Kidney (tissue), 14 donors: ENCODE measurements around the gene MNDA. TPM values are rescaled to one million over a fixed set of nuclear protein-coding genes. Genes with fewer than 3 reads are reported as not detected.

Source experiments
- DNase-seq, 5 donors: peaks; one replicate each; pipeline ENCODE4 v3.0.0-alpha.2; 2013 to 2020
- FAIRE-seq: peaks from 2 replicates; lab custom pipeline; 2012; peaks lifted over from hg19 to GRCh38; lab: Jason Lieb, UNC
- H3K27ac ChIP-seq, 2 donors: one replicate each; pipeline ENCODE4 v1.7.0; 2013; ENCODE audit warnings: low read depth in 2 of 2, low read length in 2 of 2, inconsistent platforms in 1 of 2
- H3K27me3 ChIP-seq: one replicate; pipeline ENCODE4 v1.7.1; 2013; ENCODE audit warnings: low read length, inconsistent platforms; ENCODE audit not compliant: control insufficient read depth, insufficient read depth
- H3K36me3 ChIP-seq, 3 donors: one replicate each; pipeline versions ENCODE4 v1.7.0 to v1.7.1; 2013; ENCODE audit warnings: low read length in 3 of 3, control low read depth in 1 of 3, inconsistent platforms in 1 of 3; ENCODE audit not compliant: insufficient read depth in 3 of 3, control insufficient read depth in 2 of 3
- H3K4me1 ChIP-seq, 3 donors: one replicate each; pipeline versions ENCODE4 v1.7.0 to v1.7.1; 2013; ENCODE audit warnings: low read length in 3 of 3, inconsistent platforms in 1 of 3, low read depth in 1 of 3; ENCODE audit not compliant: control insufficient read depth in 2 of 3, insufficient read depth in 2 of 3
- H3K4me3 ChIP-seq, 3 donors: one replicate each; pipeline versions ENCODE4 v1.7.0 to v1.8.1; 2013; ENCODE audit warnings: low read length in 3 of 3, control low read depth in 1 of 3, inconsistent platforms in 1 of 3
- H3K9ac ChIP-seq, 3 donors: one replicate each; pipeline versions ENCODE4 v1.7.0 to v1.7.1; 2013; ENCODE audit warnings: low read length in 3 of 3, control low read depth in 1 of 3, inconsistent platforms in 1 of 3
- H3K9me3 ChIP-seq, 3 donors: one replicate each; pipeline versions ENCODE4 v1.7.0 to v1.7.1; 2013; ENCODE audit warnings: low read length in 3 of 3, control low read depth in 1 of 3, inconsistent platforms in 1 of 3; ENCODE audit not compliant: control insufficient read depth in 2 of 3, insufficient read depth in 1 of 3
- intact Hi-C: fragments of 100-400 bp; cut with DNase I; formaldehyde crosslinking; loops from one replicate; pipeline ENCODE4 v1.11.1; 2022
- polyA plus RNA-seq: library from polyadenylated mRNA; stranded (reverse); fragments of 350-450 nt; fragmentation: Illumina TruSeq; extraction: RNeasy Lipid Tissue Mini Kit (QIAGEN cat#74804); gene quantifications from one replicate; pipeline ENCODE4 v1.2.3, GENCODE V29; 2014; ENCODE audit warnings: low read depth, low replicate concordance; ENCODE audit not compliant: insufficient read depth
- total RNA-seq: library from RNA; stranded (reverse); fragmentation: NEBNext Ultra II Directional; extraction: Animal tissue kit (Norgen Biotek cat#: 25700); gene quantifications from one replicate; pipeline ENCODE4 v1.2.1, GENCODE V29; 2021
- TF ChIP-seq, protein P1 (sequence below): IDR thresholded peaks from 3 replicates; pipeline ENCODE4 v1.5.1; 2012; ENCODE audit warnings: mild to moderate bottlenecking, moderate library complexity, borderline replicate concordance; ENCODE audit not compliant: insufficient read depth; ENCODE audit errors: extremely low read depth
- donor health status: control.
- donor health status: control.
- donor health status: control.
- donor health status: control.
- donor health status: control.
- donor health status: DM: yes; HTN: yes; CAD: no.
- donor health status: Normal renal cell carcinoma (clear cell type).

The MNDA gene
- total and polyA plus RNA-seq, 2 donors from 2014 or later: 2.6 to 8.3 TPM

DNA sequence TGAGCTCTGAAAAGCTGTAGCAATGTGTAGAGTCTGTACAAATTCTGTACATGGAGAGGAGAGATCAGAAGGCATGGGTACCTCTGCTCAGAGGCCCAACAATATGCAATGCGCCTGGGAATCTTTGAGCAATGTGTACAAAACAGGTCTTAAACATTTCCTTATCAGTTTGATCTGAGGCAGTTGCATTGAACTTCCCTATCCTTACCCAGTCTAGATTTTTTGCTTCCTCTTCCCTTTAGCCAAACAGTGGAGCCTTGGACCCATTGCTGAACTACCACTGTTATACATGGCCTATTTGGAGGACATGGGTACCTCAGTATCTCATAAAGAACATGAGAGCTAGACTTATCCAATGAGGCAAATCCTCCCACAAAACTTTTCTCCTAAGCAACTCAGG lies 12.6 kb upstream of the MNDA start:
- no peak for DNase-seq
- no peak overlapping the region for H3K4me3 ChIP-seq
- no peaks in the 10 kb centered on the region for H3K9me3 ChIP-seq
- no peak for FAIRE-seq
- intact Hi-C loops: no loop called here
- TF ChIP-seq, protein P1, sequence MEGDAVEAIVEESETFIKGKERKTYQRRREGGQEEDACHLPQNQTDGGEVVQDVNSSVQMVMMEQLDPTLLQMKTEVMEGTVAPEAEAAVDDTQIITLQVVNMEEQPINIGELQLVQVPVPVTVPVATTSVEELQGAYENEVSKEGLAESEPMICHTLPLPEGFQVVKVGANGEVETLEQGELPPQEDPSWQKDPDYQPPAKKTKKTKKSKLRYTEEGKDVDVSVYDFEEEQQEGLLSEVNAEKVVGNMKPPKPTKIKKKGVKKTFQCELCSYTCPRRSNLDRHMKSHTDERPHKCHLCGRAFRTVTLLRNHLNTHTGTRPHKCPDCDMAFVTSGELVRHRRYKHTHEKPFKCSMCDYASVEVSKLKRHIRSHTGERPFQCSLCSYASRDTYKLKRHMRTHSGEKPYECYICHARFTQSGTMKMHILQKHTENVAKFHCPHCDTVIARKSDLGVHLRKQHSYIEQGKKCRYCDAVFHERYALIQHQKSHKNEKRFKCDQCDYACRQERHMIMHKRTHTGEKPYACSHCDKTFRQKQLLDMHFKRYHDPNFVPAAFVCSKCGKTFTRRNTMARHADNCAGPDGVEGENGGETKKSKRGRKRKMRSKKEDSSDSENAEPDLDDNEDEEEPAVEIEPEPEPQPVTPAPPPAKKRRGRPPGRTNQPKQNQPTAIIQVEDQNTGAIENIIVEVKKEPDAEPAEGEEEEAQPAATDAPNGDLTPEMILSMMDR: no peak
- no peaks in the 10 kb centered on the region for H3K36me3 ChIP-seq
- H3K27ac ChIP-seq: no peak overlapping the region
- no peak overlapping the region for H3K9ac ChIP-seq
- no peaks in the 10 kb centered on the region for H3K27me3 ChIP-seq
- H3K4me1 ChIP-seq: no peaks in the 10 kb centered on the region

DNA sequence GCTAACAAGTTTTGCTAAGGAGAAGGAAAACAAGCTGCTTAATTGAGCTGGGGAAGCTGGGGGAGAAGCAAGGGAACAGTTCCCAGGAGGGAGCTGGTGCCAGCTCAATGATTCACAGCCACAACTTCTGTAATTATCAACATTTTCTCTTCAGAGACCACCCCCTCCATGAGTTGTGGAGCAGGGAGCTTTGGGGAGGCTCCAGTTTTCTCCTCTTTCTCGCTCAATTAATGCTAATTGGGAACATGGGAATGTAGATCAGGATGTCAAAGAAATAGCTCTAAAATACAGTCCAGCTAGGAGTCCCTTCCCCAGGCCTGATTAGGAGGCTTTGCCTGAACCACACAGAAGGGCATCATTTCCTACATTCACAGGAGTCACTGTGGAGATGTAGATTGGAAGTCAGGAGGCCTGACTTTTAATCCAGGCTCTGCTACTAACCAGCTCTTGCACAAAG lies 12.1 kb upstream of the MNDA start:
- TF ChIP-seq, protein P1: no peak
- Histone ChIP-seq H3K4me1 (no peaks in the 10 kb centered on the region), H3K9ac (no peak overlapping the region), H3K27me3 (no peaks in the 10 kb centered on the region), H3K4me3 (no peak overlapping the region), H3K27ac (no peak overlapping the region), H3K9me3 (no peaks in the 10 kb centered on the region), H3K36me3 (no peaks in the 10 kb centered on the region)
- DNase-seq (peak in 2 of 5 donors; percentile 3 to 12), FAIRE-seq (no peak)
- intact Hi-C loops: no loop called here

DNA sequence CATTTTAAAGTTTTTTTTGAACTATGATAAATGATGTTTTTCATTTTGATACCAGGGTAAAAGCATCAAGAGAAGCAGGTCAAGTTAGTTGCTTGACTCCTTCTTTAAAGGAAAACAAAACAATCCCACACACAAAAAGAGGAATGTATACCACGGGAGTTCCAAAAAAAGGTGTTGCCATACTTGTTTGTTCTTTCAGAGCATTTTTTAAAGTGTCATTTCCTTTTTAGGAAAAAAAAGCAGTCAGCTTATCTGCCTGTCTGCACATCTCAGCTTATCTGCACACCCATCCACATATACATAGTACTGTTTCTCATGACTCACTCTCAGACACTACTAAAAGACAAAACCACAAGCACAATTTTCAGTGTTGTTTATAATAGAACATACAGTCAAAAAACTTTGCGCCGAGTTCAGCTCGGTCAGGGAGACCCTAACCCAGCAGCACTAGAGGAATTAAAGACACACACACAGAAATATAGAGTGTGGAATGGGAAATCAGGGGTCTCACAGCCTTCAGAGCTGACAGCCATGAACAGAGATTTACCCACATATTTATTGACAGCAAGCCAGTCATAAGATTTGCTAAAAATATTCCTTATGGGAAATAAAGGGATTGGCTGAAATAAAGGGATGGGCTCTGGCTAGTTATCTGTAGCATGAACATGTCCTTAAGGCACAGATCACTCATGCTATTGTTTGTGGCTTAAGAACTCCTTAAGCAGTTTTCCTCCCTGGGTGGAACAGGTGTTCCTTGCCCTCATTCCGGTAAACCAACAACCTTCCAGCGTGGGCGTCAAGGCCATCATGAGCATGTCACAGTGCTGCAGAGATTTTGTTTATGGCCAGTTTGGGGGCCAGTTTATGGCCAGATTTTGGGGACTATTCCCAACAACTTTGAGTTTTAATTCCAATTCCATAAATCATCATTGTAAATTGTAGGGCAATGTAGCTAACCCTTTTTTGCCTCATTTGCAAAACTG lies 11.4 kb upstream of the MNDA start:
- Histone ChIP-seq H3K4me3 (no peak overlapping the region), H3K4me1 (no peaks in the 10 kb centered on the region), H3K9me3 (no peaks in the 10 kb centered on the region), H3K36me3 (no peaks in the 10 kb centered on the region), H3K27ac (no peak overlapping the region), H3K9ac (no peak overlapping the region), H3K27me3 (no peaks in the 10 kb centered on the region)
- no peak for FAIRE-seq
- DNase-seq: no peak
- TF ChIP-seq, protein P1: no peak
- intact Hi-C loops: no loop called here
